HG03354 (cell line): ENCODE results near the gene ENTREP3.

Experiments used
- ATAC-seq: cut with Tn5 transposase; IDR thresholded peaks from one replicate; pipeline ENCODE4 v1.9.1; 2021; ENCODE audit warnings: mild to moderate bottlenecking; ENCODE audit not compliant: unreplicated experiment, poor library complexity, severe bottlenecking

The ENTREP3 gene

DNA sequence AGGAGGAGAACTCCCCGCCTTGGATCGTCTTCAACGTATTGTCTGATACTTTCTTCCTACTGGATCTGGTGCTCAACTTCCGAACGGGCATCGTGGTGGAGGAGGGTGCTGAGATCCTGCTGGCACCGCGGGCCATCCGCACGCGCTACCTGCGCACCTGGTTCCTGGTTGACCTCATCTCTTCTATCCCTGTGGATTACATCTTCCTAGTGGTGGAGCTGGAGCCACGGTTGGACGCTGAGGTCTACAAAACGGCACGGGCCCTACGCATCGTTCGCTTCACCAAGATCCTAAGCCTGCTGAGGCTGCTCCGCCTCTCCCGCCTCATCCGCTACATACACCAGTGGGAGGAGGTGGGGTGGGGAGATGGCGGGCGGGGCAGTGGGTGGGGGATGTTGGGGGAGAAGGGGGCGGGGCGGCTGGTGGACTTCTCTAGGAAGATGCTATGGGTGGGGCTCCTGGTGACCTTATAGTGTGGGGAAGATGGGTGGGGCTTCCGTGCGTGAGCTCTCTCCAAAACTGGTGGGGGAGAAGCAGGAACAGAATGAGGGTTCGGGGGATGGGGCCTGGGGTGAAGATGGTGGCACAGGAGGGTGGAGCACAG is 27.3 kb upstream of the ENTREP3 start:
- ATAC-seq = no peak

DNA sequence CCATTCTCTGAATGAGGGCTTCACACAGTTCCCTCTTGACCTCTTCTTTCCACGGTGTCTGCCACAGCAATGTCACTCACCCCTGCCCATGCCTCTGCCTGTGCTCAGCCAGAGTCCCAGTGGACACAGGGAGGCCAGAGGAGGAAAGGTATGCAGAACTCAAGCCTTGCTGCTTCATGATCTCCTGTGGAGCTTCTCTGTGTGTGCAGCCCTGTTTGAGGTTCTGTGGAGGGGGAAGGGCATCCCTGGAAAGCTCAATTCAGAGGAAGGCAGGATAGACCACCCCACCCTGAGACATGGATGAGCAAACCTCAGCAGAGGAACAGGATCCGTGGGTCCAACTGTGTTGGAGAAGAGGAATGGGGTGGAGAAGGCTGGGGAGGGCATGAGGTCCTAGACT is 24.0 kb upstream of the ENTREP3 start:
- no peak for ATAC-seq

DNA sequence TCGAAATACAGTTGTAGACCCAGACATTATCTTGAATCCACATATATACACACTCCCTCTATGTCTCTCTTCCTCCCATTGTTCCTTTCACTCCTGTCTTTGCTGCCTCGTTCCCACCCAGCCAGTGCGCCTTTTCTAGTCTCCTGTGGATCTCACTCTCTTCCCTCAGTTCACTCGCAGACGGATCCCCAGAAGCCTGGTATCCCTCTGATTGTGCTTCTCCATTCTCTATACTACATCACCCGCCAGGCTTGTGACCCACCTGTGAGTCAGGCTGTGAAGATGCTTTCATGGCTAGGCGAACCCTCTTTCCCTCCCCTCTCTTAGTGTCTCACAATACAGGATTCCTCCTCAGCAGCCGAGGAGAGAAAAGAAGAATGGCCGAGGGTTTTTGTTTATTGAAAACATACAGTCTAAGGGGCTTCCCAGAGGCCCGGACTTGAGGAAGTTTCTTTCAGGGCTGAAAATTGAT is 23.4 kb upstream of the ENTREP3 start:
- ATAC-seq = no peak

DNA sequence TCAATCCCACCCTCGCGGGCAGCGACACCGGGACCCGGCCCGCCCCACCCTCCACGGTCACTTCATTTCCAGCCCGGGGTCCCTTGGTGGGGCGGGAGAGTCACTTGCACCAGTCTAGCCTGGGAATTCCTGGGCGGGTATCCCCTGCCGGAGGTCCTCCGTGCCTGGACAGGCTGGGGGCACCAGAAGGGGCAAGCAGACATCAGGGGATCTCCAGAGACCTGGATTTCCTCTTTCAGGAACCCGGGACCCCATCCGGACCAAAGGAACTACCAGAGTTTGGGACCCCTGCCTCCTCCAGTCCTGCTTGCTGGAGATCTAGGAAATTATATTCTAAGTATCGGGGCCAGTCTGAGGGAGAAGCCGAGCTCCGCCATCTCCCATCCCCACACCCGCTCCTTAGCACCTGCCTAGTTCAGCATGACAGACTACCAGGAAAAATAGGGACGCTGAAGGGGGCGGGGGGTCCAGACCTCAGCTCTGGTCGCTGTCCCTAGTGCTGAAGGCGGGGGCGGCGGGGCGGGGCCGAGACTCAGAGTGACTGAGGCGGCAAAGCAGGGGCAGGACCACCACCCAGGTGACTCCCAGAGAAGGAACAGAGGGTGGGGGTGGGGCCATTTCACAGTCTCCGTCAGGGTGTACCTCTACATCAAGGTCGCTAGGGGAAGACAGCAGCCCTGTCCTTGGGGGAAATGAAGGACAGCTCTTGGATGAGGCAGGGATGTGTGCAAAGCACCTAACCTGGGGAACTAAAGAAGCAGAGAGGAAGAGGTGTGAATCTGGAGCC is 22.8 kb upstream of the ENTREP3 start:
- no peak for ATAC-seq

DNA sequence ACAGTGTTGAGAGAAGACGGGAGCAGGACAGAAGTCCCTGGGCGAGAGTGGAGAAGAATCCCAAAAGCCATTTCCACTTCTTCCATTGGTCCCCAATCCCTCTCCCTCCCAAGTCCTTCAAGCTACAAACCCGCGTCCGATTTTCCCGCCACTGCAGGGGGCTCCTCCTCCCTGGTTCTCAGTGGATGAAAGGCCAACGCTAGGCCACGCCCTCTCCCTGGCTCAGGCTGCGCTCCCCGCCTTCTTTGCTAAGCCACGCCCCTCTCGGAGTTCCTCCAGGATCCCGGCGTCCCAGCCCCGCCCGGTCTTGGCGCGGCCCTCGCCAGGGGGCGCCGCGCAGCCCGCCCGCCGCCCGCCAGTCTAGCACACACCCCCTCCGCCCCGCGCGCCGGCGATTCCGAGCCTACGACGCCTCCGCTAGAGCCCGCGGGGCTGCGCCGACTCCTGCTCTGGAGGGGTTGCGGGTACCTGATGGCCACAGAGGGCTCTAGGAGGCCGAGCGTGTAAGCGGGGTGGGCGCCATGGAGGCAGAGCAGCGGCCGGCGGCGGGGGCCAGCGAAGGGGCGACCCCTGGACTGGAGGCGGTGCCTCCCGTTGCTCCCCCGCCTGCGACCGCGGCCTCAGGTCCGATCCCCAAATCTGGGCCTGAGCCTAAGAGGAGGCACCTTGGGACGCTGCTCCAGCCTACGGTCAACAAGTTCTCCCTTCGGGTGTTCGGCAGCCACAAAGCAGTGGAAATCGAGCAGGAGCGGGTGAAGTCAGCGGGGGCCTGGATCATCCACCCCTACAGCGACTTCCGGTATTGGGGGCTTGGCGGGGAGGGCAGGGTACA is 22.0 kb upstream of the ENTREP3 start, which contains the start of gene HCN3:
TSS of gene HCN3 (plus strand) at position 394 of the 832 bp plus-strand sequence. CDS start at position 522, 128 bp downstream.
- ATAC-seq = peak; percentile 62

DNA sequence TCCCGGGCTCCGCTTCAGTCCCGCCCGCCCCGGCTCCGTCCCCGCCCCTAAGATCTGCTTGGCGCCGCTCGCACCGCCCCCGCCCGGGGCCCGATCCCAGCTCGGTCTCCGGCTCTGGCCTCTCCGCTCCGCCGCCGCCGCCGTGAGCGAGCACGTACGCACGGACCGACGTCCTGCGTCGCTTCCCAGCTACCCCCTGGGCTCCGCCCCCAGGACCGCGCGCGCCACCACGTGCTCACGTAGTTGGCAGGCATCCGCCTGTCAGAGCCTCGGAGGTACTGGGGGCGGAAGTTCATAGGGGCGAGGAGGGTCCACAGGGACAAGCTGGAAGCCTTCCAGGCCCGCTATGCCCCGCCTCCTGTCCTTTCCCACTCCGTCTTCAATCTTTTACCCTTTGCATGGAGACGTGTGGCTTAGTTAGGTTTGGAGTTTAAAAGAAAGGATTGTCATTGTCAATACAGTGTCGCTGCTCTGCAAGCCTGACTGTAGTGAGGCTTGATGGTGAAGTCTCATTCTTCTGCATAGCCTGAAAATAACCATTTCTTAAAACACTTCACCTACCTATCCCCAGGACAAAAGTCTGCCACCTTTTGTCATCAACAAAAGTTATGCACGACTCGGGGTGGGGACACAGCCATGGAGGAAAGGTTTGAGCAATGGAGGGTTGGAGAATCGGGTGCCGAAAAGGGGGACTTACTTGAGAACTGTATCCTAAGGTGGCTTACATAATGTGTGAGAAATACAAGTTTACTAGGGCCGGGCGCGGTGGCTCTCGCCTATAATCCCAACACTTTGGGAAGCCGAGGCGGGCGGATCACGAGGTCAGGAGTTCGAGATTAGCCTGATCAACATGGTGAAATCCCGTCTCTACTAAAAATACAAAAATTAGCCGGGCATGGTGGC is 18.3 kb upstream of the ENTREP3 start, which contains the start of gene CLK2:
TSS of gene CLK2 (minus strand) at position 162 of the 903 bp plus-strand sequence. CDS start 2,527 bp downstream, outside the sequence.
- ATAC-seq = peak; percentile 81

DNA sequence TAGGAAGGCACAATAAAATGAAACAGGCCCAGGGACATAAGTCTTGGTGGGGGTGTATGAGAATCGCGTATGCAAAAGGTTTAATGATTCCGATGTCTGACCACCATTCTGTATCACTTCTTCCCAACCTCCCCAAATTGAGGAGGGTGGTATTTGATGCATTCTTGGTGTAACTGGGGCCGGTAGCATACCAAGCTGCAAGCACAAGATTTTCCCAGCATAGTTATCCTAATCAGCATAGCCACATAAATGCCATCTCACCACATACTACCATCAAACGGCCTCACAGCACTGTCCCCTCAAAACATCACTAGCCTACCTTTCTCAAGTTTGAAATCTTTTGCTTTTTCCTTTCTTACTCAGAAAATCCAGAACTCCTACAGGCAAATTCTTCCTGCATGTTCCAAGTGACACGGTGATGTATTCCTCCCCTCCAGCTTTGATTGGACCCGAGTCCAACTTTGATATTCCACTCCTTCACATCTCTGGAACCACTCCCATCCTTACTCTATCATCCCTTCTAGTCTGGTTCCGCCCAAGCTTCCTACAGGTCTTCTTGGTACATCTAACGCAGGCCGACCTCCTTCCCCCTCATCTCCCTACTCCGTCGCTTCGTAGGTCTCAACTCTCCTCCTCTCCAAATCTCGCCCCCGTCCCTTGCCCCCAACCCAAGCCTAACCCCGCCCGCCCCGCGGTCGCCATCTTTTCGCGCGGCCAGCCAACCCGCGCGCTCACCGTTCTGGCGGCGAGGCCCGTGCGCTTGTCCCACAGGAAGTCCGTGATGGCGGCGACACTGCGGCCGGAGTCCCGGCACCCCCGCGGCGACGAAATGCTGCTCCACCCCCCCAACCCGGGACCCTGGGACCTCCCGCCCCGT is 17.4 kb upstream of the ENTREP3 start:
- ATAC-seq = peak; percentile 44

DNA sequence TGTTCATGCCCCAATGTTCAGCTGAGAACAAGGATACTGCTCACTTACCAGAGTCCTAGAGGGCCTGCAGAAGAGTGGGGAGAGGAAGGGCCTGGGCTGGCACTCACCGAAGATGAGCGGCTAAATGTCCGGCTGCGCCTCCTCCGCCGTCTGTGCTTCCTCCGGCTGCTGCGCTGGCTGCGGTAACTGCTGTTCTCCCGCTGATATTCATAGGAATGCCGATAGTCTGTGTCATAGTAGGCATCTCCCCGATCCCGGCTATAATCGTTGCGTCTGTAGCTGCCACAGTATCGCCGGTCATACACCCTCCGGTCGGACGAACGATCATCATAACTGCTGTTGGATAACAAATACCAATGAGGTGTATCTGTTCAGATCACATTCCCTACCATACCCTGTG is 14.1 kb upstream of the ENTREP3 start:
- ATAC-seq = no peak

DNA sequence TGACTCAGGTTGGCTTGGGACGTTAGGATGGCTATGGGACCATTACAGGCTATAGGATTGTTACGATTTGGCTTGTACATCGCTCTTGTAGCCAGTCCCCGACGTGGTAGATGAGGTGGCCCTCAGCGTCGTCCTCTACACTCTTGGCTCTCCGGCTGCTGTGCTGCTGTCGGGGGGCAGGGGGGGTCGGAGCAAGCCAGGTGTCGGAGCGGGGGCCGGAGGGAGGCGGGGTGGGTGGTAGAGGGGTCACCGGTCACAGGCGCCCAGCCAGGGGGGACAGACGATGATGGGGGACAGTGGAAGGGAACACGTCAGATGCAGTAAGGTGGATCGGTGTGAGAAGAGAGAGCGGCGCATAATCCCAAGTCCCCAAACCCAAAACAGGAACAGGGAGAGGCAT is 13.3 kb upstream of the ENTREP3 start:
- ATAC-seq = no peak

DNA sequence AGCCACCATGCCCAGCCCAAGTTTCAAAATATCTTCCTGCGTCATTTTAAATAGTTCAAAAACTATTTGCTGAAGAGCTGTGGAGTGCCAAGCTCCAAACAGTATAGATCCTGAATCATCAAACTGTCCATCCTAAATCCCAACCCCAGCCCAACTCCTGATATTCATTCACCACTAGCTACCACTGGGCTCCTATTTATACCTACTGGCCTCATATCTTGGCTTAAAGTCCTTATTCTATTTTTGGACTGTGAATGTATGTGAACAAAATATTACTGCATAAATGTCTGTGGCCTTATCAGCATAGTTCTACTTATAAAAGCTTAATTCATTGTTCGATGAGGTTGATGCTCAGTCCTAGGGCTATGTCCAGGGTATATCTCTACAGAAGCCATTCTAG is 12.1 kb upstream of the ENTREP3 start:
- ATAC-seq = no peak

DNA sequence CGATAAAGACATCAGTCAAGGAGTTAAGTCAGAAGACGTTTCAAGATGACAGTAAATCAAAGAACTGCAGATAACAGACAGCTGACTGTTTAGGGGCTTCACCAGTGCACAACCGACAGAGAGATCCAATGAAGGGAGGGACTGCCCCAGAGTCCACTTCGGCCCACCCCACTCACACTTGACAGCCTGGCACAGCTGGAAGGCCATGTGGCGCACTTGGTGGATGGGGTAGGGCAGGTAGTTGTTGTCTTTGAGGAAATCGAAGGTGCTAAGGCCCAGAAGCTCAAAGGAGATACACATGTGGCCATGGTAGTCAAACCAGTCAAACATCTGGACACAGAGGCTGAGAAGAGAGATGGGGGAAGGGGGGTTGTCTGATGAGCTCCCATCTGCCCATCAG is 11.3 kb upstream of the ENTREP3 start:
- ATAC-seq = no peak

DNA sequence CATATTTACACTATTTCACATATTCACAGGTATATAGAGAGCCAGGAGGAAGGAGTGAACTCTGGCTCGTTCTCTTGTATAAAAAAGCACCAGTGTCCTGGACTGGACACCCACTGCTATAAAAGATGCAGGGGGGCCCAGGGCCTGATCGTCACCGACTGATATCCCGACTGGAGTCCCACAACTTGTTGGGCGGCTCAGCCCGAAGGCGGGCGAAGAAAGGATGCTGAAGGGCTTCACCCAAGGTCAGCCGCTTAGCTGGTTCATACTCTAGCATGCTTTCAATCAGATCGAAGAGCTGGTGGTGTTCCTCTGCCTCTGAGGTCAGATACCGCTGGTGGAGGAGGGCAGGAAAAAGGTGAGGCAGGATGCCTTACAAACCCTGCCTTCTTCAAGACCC is 7.8 kb upstream of the ENTREP3 start:
- no peak for ATAC-seq

DNA sequence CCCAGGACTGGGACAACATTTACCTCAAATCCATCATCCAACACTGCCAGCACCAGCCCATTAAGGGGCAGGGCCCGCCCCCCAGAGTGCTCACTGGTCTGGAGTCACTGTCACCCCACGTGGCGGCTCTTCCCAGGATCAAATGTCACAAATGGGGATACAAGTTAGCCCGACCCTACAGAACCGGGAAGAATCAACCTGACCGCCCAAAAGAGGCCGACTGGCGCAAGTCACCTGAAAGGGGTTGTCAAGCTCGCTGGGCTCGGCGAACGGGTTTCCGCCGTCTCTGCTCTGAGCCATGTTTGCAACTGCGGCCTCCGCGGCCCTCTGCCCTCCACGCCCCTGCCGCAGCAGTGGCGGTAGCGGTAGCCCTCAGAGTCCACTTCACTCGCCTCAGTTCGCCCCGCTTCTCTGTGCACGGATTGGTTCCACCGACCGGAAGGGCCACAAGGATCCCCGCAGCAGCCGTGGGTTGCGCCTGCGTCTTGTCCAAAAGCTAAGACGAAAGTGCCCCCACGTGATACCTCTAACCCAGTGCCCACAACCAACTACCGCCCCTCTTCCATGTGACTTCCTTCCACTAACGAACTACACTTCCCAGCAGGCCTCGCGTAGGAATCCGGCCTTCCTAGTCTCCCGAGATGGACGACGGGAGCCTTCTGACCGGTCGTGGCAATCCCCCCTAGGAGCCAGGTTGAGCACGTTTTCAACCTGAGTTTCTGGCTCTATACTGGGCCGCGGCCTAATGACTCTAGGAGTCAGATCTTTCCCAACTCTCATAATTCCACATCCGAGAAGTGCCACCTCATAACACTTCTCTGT is 6.8 kb upstream of the ENTREP3 start, which contains the start of gene SCAMP3:
TSS of gene SCAMP3 (minus strand) at position 509 of the 822 bp plus-strand sequence. CDS start at position 300, 209 bp downstream.
- peak; percentile 94 for ATAC-seq

DNA sequence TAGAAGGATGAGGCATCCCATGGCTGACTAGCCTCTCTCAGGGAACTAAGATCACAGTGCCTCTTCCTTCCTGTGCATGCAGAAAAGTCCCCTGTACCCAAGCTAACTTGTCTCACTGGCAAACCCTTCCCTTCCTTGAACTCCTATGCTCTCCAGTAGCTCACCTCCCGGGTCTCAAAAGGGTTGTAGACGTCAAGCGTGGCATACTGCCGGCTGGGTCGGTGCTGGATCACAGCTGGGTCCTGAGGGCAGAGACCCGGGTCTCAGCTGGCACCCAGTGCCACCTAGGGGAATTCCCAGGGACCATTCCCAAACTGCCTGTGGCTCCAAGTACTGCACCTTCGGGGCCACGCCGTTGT is 6.2 kb upstream of the ENTREP3 start:
- ATAC-seq = peak; percentile 4

DNA sequence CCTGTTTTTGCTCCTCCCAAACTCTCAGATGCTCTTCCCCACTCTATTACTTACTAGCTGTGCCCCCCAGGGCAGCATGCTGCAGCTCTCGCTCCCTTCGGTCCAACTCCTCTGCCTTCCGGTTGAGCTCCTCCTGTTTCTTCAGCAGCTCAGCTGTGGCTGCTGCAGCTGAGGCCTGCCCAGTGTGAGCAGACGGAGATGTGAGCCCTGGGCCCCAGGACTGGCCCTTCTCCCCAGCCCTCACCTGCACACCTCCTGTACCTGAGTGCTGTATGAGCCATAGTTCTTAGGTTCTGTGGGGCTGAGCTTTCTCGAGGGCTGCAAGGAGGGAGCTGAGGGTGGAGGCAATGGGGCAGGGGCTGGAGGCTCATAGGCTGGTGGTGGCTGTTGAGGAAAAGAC is 5.0 kb upstream of the ENTREP3 start:
- ATAC-seq = no peak

DNA sequence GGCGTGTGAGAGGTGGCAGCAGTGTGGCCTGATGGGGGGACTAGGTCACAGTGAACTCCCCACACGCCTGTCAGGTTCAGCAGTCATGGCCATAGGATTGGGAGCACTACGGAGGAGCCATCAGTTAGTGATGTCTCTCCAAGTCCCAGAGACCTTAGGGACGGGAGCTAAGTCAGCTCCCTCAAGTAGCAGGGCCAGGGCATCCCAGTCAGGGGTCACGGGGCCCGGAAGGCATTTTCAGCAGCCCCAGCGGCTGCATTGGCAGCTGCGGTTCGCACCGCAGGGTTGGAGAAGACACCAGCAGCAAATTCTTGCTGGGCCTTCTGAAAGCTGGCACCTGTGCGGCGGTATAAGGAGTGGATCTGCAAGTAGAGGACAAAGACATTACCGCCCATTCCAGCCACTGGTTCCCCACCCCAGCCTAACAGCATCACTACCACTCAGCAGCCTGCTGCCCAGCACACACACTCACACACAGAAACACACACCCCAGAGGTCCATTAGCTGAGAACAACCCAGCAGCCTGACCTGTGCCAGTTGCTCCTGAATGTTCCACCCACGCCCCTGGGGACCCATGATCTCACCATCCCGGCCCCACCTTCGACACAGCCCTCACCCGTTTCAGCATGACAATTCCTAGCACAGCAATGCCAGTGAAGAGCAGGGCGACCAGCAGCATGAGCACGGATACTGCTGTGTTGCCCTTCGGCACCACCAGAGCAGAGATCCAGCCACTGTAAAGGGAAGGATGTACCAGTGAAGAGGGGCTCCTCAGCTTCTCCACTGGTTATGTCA is 972 bp upstream of the ENTREP3 start:
- ATAC-seq = no peak
